ENCODE measurements around the gene NYAP2. TPM values are rescaled to one million over a fixed set of nuclear protein-coding genes. Genes with fewer than 3 reads are reported as not detected.

The NYAP2 gene
- total RNA-seq, 1 experiment from 2014 or later: not detected

GRCh38 chr2:225354281-225354774, 45.2 kb upstream of the NYAP2 start:
- DNase-seq (ENCODE audit: low spot score) (no peak), ATAC-seq (no peak)
- H3K4me3 Mint-ChIP-seq: no peak overlapping the region
- CTCF ChIA-PET: no interaction called here
- H3K9me3 Mint-ChIP-seq: no peaks in the 10 kb centered on the region
- H3K27ac Mint-ChIP-seq: no peak overlapping the region
- TF ChIP-seq CREM (CRISPR knock-in tag; IDR thresholded peaks at IDR 0.05) (no peak), TP53 (CRISPR knock-in tag; IDR thresholded peaks at IDR 0.05) (no peak), RORB (CRISPR knock-in tag; IDR thresholded peaks at IDR 0.05) (no peak)
- no peaks in the 10 kb centered on the region for H3K27me3 Mint-ChIP-seq (ENCODE audit: low read depth)
- POLR2A ChIA-PET: no interaction called here
- peaks cover 5% of the 10 kb centered on the region for H3K4me1 Mint-ChIP-seq
- no peaks in the 10 kb centered on the region for H3K36me3 Mint-ChIP-seq

DNA sequence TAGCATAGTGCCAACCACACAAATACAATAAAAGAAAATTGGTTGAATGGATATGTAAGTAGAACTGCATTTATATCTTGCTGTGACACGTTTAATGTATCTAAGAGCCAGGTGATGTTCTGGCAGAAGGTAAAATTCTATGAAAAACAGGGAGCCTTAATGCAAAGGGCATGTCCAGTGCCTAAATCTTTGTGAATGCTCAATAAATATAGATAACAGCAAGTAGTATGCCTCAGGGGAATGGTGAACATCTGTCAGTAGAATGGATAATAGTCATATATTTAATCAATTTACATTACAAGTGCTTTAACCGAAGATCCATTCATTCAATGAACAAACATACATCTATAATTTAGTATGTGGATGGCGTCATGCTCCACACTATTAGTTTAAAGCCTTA, 43.7 kb upstream of the NYAP2 start:
- Mint-ChIP-seq H3K4me3 (no peak overlapping the region), H3K9me3 (no peaks in the 10 kb centered on the region), H3K4me1 (peaks cover 5% of the 10 kb centered on the region), H3K36me3 (no peaks in the 10 kb centered on the region), H3K27ac (no peak overlapping the region), H3K27me3 (ENCODE audit: low read depth) (no peaks in the 10 kb centered on the region)
- TF ChIP-seq NFE2L1 (CRISPR knock-in tag; IDR thresholded peaks at IDR 0.05) (no peak), CREM (CRISPR knock-in tag; IDR thresholded peaks at IDR 0.05) (no peak)
- ATAC-seq (no peak), DNase-seq (ENCODE audit: low spot score) (no peak)
- ChIA-PET CTCF (no interaction called here), POLR2A (no interaction called here)

- Mint-ChIP-seq H3K27ac (no peak overlapping the region), H3K27me3 (ENCODE audit: low read depth) (peaks cover 11% of the 10 kb centered on the region), H3K9me3 (no peaks in the 10 kb centered on the region), H3K4me3 (no peak overlapping the region), H3K36me3 (no peaks in the 10 kb centered on the region), H3K4me1 (peaks cover 17% of the 10 kb centered on the region)
- ChIA-PET CTCF (no interaction called here), POLR2A (no interaction called here)
- no peak for ATAC-seq
- DNase-seq (ENCODE audit: low spot score): no peak
- TF ChIP-seq AR (CRISPR knock-in tag; IDR thresholded peaks at IDR 0.05) (no peak), SP1 (CRISPR knock-in tag; conservative IDR thresholded peaks at IDR 0.05) (no peak), ZNF138 (CRISPR knock-in tag; conservative IDR thresholded peaks at IDR 0.05) (no peak), ZNF671 (CRISPR knock-in tag; IDR thresholded peaks at IDR 0.05) (no peak), ELF4 (CRISPR knock-in tag; IDR thresholded peaks at IDR 0.05; ENCODE audit: low read depth) (no peak), ZNF263 (CRISPR knock-in tag; IDR thresholded peaks at IDR 0.05; ENCODE audit: low read depth) (no peak), RORB (CRISPR knock-in tag; IDR thresholded peaks at IDR 0.05) (no peak), MYBL2 (CRISPR knock-in tag; IDR thresholded peaks at IDR 0.05) (no peak), ZBTB21 (CRISPR knock-in tag; IDR thresholded peaks at IDR 0.05; ENCODE audit: borderline replicate concordance) (no peak), RELA (CRISPR knock-in tag; IDR thresholded peaks at IDR 0.05; ENCODE audit: borderline replicate concordance) (no peak), ESRRA (CRISPR knock-in tag; IDR thresholded peaks at IDR 0.05; ENCODE audit: borderline replicate concordance) (no peak)
- TF ChIP-seq, protein P1, sequence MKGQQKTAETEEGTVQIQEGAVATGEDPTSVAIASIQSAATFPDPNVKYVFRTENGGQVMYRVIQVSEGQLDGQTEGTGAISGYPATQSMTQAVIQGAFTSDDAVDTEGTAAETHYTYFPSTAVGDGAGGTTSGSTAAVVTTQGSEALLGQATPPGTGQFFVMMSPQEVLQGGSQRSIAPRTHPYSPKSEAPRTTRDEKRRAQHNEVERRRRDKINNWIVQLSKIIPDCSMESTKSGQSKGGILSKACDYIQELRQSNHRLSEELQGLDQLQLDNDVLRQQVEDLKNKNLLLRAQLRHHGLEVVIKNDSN (CRISPR knock-in tag; IDR thresholded peaks at IDR 0.05): no peak
- TF ChIP-seq, protein P2, sequence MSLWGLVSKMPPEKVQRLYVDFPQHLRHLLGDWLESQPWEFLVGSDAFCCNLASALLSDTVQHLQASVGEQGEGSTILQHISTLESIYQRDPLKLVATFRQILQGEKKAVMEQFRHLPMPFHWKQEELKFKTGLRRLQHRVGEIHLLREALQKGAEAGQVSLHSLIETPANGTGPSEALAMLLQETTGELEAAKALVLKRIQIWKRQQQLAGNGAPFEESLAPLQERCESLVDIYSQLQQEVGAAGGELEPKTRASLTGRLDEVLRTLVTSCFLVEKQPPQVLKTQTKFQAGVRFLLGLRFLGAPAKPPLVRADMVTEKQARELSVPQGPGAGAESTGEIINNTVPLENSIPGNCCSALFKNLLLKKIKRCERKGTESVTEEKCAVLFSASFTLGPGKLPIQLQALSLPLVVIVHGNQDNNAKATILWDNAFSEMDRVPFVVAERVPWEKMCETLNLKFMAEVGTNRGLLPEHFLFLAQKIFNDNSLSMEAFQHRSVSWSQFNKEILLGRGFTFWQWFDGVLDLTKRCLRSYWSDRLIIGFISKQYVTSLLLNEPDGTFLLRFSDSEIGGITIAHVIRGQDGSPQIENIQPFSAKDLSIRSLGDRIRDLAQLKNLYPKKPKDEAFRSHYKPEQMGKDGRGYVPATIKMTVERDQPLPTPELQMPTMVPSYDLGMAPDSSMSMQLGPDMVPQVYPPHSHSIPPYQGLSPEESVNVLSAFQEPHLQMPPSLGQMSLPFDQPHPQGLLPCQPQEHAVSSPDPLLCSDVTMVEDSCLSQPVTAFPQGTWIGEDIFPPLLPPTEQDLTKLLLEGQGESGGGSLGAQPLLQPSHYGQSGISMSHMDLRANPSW (CRISPR knock-in tag; conservative IDR thresholded peaks at IDR 0.05; ENCODE audit: low read depth): no peak
- TF ChIP-seq, protein P3, sequence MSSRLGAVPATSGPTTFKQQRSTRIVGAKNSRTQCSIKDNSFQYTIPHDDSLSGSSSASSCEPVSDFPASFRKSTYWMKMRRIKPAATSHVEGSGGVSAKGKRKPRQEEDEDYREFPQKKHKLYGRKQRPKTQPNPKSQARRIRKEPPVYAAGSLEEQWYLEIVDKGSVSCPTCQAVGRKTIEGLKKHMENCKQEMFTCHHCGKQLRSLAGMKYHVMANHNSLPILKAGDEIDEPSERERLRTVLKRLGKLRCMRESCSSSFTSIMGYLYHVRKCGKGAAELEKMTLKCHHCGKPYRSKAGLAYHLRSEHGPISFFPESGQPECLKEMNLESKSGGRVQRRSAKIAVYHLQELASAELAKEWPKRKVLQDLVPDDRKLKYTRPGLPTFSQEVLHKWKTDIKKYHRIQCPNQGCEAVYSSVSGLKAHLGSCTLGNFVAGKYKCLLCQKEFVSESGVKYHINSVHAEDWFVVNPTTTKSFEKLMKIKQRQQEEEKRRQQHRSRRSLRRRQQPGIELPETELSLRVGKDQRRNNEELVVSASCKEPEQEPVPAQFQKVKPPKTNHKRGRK (CRISPR knock-in tag; IDR thresholded peaks at IDR 0.05; ENCODE audit: borderline replicate concordance): no peak
- TF ChIP-seq, protein P4, sequence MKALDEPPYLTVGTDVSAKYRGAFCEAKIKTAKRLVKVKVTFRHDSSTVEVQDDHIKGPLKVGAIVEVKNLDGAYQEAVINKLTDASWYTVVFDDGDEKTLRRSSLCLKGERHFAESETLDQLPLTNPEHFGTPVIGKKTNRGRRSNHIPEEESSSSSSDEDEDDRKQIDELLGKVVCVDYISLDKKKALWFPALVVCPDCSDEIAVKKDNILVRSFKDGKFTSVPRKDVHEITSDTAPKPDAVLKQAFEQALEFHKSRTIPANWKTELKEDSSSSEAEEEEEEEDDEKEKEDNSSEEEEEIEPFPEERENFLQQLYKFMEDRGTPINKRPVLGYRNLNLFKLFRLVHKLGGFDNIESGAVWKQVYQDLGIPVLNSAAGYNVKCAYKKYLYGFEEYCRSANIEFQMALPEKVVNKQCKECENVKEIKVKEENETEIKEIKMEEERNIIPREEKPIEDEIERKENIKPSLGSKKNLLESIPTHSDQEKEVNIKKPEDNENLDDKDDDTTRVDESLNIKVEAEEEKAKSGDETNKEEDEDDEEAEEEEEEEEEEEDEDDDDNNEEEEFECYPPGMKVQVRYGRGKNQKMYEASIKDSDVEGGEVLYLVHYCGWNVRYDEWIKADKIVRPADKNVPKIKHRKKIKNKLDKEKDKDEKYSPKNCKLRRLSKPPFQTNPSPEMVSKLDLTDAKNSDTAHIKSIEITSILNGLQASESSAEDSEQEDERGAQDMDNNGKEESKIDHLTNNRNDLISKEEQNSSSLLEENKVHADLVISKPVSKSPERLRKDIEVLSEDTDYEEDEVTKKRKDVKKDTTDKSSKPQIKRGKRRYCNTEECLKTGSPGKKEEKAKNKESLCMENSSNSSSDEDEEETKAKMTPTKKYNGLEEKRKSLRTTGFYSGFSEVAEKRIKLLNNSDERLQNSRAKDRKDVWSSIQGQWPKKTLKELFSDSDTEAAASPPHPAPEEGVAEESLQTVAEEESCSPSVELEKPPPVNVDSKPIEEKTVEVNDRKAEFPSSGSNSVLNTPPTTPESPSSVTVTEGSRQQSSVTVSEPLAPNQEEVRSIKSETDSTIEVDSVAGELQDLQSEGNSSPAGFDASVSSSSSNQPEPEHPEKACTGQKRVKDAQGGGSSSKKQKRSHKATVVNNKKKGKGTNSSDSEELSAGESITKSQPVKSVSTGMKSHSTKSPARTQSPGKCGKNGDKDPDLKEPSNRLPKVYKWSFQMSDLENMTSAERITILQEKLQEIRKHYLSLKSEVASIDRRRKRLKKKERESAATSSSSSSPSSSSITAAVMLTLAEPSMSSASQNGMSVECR (CRISPR knock-in tag; IDR thresholded peaks at IDR 0.05; ENCODE audit: borderline replicate concordance): no peak
Observed at GRCh38 chr2:225366731-225367130, 32.8 kb upstream of the NYAP2 start.

Measured in WTC11 (cell line).